HG02588 (cell line): ENCODE measurements around the gene UNC13B.

Experiments
- ATAC-seq: cut with Tn5 transposase; IDR thresholded peaks from one replicate; pipeline ENCODE4 v1.9.1; 2021; ENCODE audit warnings: mild to moderate bottlenecking, moderate library complexity; ENCODE audit not compliant: unreplicated experiment

Gene UNC13B

GRCh38 chr9:35318741-35319140 is 156.9 kb downstream of the UNC13B start:
- ATAC-seq, result no peak

- ATAC-seq, result no peak
These were observed 160.5 kb downstream of the UNC13B start for GRCh38 chr9:35322075-35322885.

GRCh38 chr9:35324966-35325365 is 163.2 kb downstream of the UNC13B start:
- no peak for ATAC-seq

GRCh38 chr9:35333551-35333950 is 171.7 kb downstream of the UNC13B start:
- ATAC-seq, result no peak

- no peak for ATAC-seq
These were observed 173.4 kb downstream of the UNC13B start for GRCh38 chr9:35335164-35335563.

- no peak for ATAC-seq
These were observed 176.3 kb downstream of the UNC13B start for GRCh38 chr9:35338086-35338485.

GRCh38 chr9:35338561-35339274 is 176.9 kb downstream of the UNC13B start:
- no peak for ATAC-seq

GRCh38 chr9:35340046-35340445 is 178.2 kb downstream of the UNC13B start:
- no peak for ATAC-seq

GRCh38 chr9:35341021-35341420 is 179.2 kb downstream of the UNC13B start:
- no peak for ATAC-seq

- no peak for ATAC-seq
These were observed 179.8 kb downstream of the UNC13B start for GRCh38 chr9:35341585-35341984.

GRCh38 chr9:35342221-35342958 is 180.6 kb downstream of the UNC13B start:
- ATAC-seq, result no peak

- no peak for ATAC-seq
These were observed 186.3 kb downstream of the UNC13B start for GRCh38 chr9:35348109-35348508.

- no peak for ATAC-seq
These were observed 187.6 kb downstream of the UNC13B start for GRCh38 chr9:35349287-35349990.

- ATAC-seq, result no peak
These were observed 188.4 kb downstream of the UNC13B start for GRCh38 chr9:35350212-35350611.

- ATAC-seq, result no peak
These were observed 189.2 kb downstream of the UNC13B start for GRCh38 chr9:35350827-35351549.

GRCh38 chr9:35353731-35354365 is 192.0 kb downstream of the UNC13B start:
- ATAC-seq, result no peak

- ATAC-seq, result no peak
These were observed 194.1 kb downstream of the UNC13B start for GRCh38 chr9:35355939-35356338.

GRCh38 chr9:35357116-35357515 is 195.3 kb downstream of the UNC13B start:
- ATAC-seq, result no peak

- no peak for ATAC-seq
These were observed 196.0 kb downstream of the UNC13B start for GRCh38 chr9:35357826-35358225.
